ENCODE results near the gene SHH.

DNA sequence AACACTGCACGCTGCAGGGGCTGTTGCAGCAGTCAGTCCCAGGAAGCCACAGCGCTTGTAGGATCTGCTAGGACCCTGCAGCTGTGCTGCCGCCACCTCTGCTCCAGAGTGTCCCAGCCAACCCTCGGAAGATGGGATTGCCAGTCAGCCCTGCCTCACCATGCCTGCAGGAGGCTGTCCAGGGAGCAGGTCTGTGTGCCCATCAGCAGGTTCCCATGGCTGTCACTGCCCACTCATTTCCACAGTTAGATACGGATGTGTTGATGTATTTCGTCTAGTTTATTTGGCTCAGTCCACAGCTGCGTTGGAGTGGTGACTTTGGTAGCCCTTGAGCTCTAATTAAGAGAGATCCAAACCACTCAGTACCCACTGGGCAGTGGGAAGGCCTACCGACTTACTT lies 35.7 kb downstream of the SHH start:
- TF ChIP-seq, protein P1, sequence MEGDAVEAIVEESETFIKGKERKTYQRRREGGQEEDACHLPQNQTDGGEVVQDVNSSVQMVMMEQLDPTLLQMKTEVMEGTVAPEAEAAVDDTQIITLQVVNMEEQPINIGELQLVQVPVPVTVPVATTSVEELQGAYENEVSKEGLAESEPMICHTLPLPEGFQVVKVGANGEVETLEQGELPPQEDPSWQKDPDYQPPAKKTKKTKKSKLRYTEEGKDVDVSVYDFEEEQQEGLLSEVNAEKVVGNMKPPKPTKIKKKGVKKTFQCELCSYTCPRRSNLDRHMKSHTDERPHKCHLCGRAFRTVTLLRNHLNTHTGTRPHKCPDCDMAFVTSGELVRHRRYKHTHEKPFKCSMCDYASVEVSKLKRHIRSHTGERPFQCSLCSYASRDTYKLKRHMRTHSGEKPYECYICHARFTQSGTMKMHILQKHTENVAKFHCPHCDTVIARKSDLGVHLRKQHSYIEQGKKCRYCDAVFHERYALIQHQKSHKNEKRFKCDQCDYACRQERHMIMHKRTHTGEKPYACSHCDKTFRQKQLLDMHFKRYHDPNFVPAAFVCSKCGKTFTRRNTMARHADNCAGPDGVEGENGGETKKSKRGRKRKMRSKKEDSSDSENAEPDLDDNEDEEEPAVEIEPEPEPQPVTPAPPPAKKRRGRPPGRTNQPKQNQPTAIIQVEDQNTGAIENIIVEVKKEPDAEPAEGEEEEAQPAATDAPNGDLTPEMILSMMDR (IDR thresholded peaks at IDR 0.05) = no peak
- TF ChIP-seq POLR2A (IDR thresholded peaks at IDR 0.05) (no peak), EP300 (IDR thresholded peaks at IDR 0.05) (no peak)
